Chondrocyte (in vitro differentiated cells): Measurements from ENCODE around the gene SUPT20HL1. TPM values are rescaled to one million over a fixed set of nuclear protein-coding genes. Genes with fewer than 3 reads are reported as not detected.

Experiments
- DNase-seq: peaks from one replicate; pipeline ENCODE4 v3.0.0; 2021; ENCODE audit warnings: mixed read lengths, low spot score
- H3K27ac Mint-ChIP-seq: one replicate; pipeline ENCODE4 v1.8.0; 2021; ENCODE audit warnings: mild to moderate bottlenecking, moderate library complexity, mixed read lengths; ENCODE audit not compliant: unreplicated experiment
- H3K27me3 Mint-ChIP-seq: 2 replicates; pipeline ENCODE4 v1.8.0; 2021; ENCODE audit warnings: low read depth, mixed read lengths
- H3K36me3 Mint-ChIP-seq: 2 replicates; pipeline ENCODE4 v1.8.0; 2021; ENCODE audit warnings: low read depth, mixed read lengths
- H3K4me1 Mint-ChIP-seq: 2 replicates; pipeline ENCODE4 v1.8.0; 2021; ENCODE audit warnings: low read depth, mild to moderate bottlenecking, mixed read lengths
- H3K4me3 Mint-ChIP-seq: one replicate; pipeline ENCODE4 v1.8.0; 2021; ENCODE audit warnings: mild to moderate bottlenecking, moderate library complexity, mixed read lengths; ENCODE audit not compliant: unreplicated experiment
- H3K9me3 Mint-ChIP-seq: 2 replicates; pipeline ENCODE4 v1.8.0; 2021; ENCODE audit warnings: low read depth, mixed read lengths
- CTCF ChIP-seq: fragments of 200-600 bp; sonication (generic); IDR thresholded peaks from 2 replicates; pipeline ENCODE4 v1.5.0; 2021; ENCODE audit warnings: antibody characterized with exemption, mild to moderate bottlenecking, moderate library complexity
- total RNA-seq: library from RNA; stranded (reverse); gene quantifications from 3 replicates; pipeline ENCODE4 v1.2.1, GENCODE V29; 2021

The SUPT20HL1 gene
- total RNA-seq, 1 donor from 2014 or later = not detected

- H3K27ac Mint-ChIP-seq = no peak overlapping the region
- H3K9me3 Mint-ChIP-seq = no peaks in the 10 kb centered on the region
- H3K4me1 Mint-ChIP-seq = peaks cover 29% of the 10 kb centered on the region
- no peaks in the 10 kb centered on the region for H3K36me3 Mint-ChIP-seq
- H3K27me3 Mint-ChIP-seq = peaks cover 38% of the 10 kb centered on the region
- H3K4me3 Mint-ChIP-seq = no peak overlapping the region
- no peak for DNase-seq
- no peak for TF ChIP-seq CTCF
These were observed 32.3 kb downstream of the SUPT20HL1 start for GRCh38 chrX:24392709-24393108.

GRCh38 chrX:24395775-24396174 lies 35.3 kb downstream of the SUPT20HL1 start:
- Mint-ChIP-seq H3K27ac (peak overlapping the region; percentile 93), H3K4me3 (peak overlapping the region; percentile 20), H3K9me3 (no peaks in the 10 kb centered on the region), H3K36me3 (no peaks in the 10 kb centered on the region), H3K27me3 (peaks cover 25% of the 10 kb centered on the region), H3K4me1 (peaks cover 42% of the 10 kb centered on the region)
- peak; percentile 95 for TF ChIP-seq CTCF
- no peak for DNase-seq

- Mint-ChIP-seq H3K27ac (peak overlapping the region; percentile 93), H3K36me3 (no peaks in the 10 kb centered on the region), H3K4me1 (peaks cover 42% of the 10 kb centered on the region), H3K27me3 (peaks cover 21% of the 10 kb centered on the region), H3K9me3 (no peaks in the 10 kb centered on the region), H3K4me3 (peak overlapping the region; percentile 20)
- TF ChIP-seq CTCF = no peak
- DNase-seq = no peak
These were observed 35.9 kb downstream of the SUPT20HL1 start for GRCh38 chrX:24396236-24396930.

- peaks cover 16% of the 10 kb centered on the region for H3K27me3 Mint-ChIP-seq
- H3K27ac Mint-ChIP-seq = peak overlapping the region; percentile 93
- no peak for TF ChIP-seq CTCF
- H3K9me3 Mint-ChIP-seq = no peaks in the 10 kb centered on the region
- DNase-seq = no peak
- H3K4me3 Mint-ChIP-seq = no peak overlapping the region
- peaks cover 42% of the 10 kb centered on the region for H3K4me1 Mint-ChIP-seq
- H3K36me3 Mint-ChIP-seq = peaks cover 1% of the 10 kb centered on the region
These were observed 36.5 kb downstream of the SUPT20HL1 start for GRCh38 chrX:24396931-24397279.

GRCh38 chrX:24398766-24399165 lies 38.3 kb downstream of the SUPT20HL1 start:
- Mint-ChIP-seq H3K4me3 (no peak overlapping the region), H3K9me3 (no peaks in the 10 kb centered on the region), H3K36me3 (peaks cover 1% of the 10 kb centered on the region), H3K27me3 (peaks cover 9% of the 10 kb centered on the region), H3K27ac (no peak overlapping the region), H3K4me1 (peaks cover 36% of the 10 kb centered on the region)
- no peak for TF ChIP-seq CTCF
- DNase-seq = no peak
